Naive thymus-derived CD4-positive, alpha-beta T cell (primary cell): ENCODE measurements around the gene SGPP2. TPM values are rescaled to one million over a fixed set of nuclear protein-coding genes. Genes with fewer than 3 reads are reported as not detected.

Source experiments
- ATAC-seq: fragments of 150-1000 bp; cut with Tn5 transposase; 2 replicates; pipeline ENCODE4 v1.10.0; 2021; ENCODE audit warnings: mild to moderate bottlenecking, moderate library complexity
- CTCF ChIA-PET: fragments of 350-600 bp; sonication (Branson Sonifier 250); formaldehyde crosslinking; loops from one replicate; lab custom pipeline; 2021; ENCODE audit warnings: antibody characterized with exemption; lab: Charles Lee
- POLR2A ChIA-PET: fragments of 350-600 bp; sonication (Branson Sonifier 250); formaldehyde crosslinking; loops from one replicate; lab custom pipeline; 2021; ENCODE audit warnings: antibody characterized with exemption, inconsistent platforms; lab: Charles Lee
- DNase-seq, 9 donors: peaks; one replicate each; pipeline versions ENCODE4 v3.0.0 to v3.0.0-alpha.2; 2020 to 2022; ENCODE audit warnings: mixed read lengths in 1 of 9
- H3K27ac ChIP-seq: one replicate; pipeline ENCODE4 v1.7.0; 2013; ENCODE audit warnings: mild to moderate bottlenecking, low read depth, low read length, moderate library complexity
- H3K27me3 ChIP-seq, 2 donors: one replicate each; pipeline ENCODE4 v1.7.0; 2013; ENCODE audit warnings: low read length in 2 of 2, mild to moderate bottlenecking in 2 of 2, moderate library complexity in 2 of 2; ENCODE audit not compliant: control insufficient read depth in 2 of 2, insufficient read depth in 2 of 2
- H3K36me3 ChIP-seq, 3 experiments: 1 replicate in 2 of 3; 2 replicates in 1 of 3; pipeline ENCODE4 v1.7.0; 2013; ENCODE audit warnings: low read length in 3 of 3, mild to moderate bottlenecking in 3 of 3, moderate library complexity in 1 of 3; ENCODE audit not compliant: insufficient read depth in 3 of 3, control insufficient read depth in 2 of 3
- H3K4me1 ChIP-seq, 2 donors: one replicate each; pipeline ENCODE4 v1.7.0; 2013; ENCODE audit warnings: low read length in 2 of 2, mild to moderate bottlenecking in 2 of 2, moderate library complexity in 1 of 2; ENCODE audit not compliant: control insufficient read depth in 2 of 2, insufficient read depth in 2 of 2
- H3K4me3 ChIP-seq: 2 replicates; pipeline ENCODE4 v1.7.0; 2013; ENCODE audit warnings: mild to moderate bottlenecking, low read length
- H3K9me3 ChIP-seq, 3 experiments: 1 replicate in 2 of 3; 2 replicates in 1 of 3; pipeline ENCODE4 v1.7.0; 2013; ENCODE audit warnings: low read length in 3 of 3; ENCODE audit not compliant: control insufficient read depth in 2 of 3
- H3K27ac Mint-ChIP-seq, 9 donors: one replicate each; pipeline ENCODE4 v1.8.0; 2020 to 2022; ENCODE audit warnings: mixed read lengths in 9 of 9, mild to moderate bottlenecking in 8 of 9, moderate library complexity in 5 of 9, inconsistent platforms in 2 of 9
- H3K27me3 Mint-ChIP-seq, 5 donors: one replicate each; pipeline ENCODE4 v1.8.0; 2021 to 2022; ENCODE audit warnings: mixed read lengths in 5 of 5, mild to moderate bottlenecking in 1 of 5
- H3K36me3 Mint-ChIP-seq, 5 donors: one replicate each; pipeline ENCODE4 v1.8.0; 2020 to 2022; ENCODE audit warnings: mixed read lengths in 5 of 5, mild to moderate bottlenecking in 3 of 5, inconsistent platforms in 1 of 5
- H3K4me1 Mint-ChIP-seq, 7 donors: one replicate each; pipeline ENCODE4 v1.8.0; 2020 to 2022; ENCODE audit warnings: mixed read lengths in 7 of 7, mild to moderate bottlenecking in 3 of 7, inconsistent platforms in 1 of 7
- H3K4me3 Mint-ChIP-seq, 10 donors: one replicate each; pipeline ENCODE4 v1.8.0; 2020 to 2022; ENCODE audit warnings: mild to moderate bottlenecking in 10 of 10, mixed read lengths in 10 of 10, moderate library complexity in 6 of 10, inconsistent platforms in 2 of 10
- H3K9me3 Mint-ChIP-seq, 11 donors: one replicate each; pipeline ENCODE4 v1.8.0; 2020 to 2022; ENCODE audit warnings: mixed read lengths in 11 of 11, mild to moderate bottlenecking in 4 of 11, inconsistent platforms in 1 of 11, moderate library complexity in 1 of 11
- intact Hi-C, 2 donors: fragments of 100-400 bp; cut with micrococcal nuclease; formaldehyde crosslinking; loops; one replicate each; pipeline ENCODE4 v1.15.1; 2023
- polyA plus RNA-seq, 2 donors: library from polyadenylated mRNA; unstranded; fragments of 300-500 nt; fragmentation: Illumina TruSeq; gene quantifications; one replicate each; pipeline ENCODE4 v1.2.3, GENCODE V29; 2021
- total RNA-seq, 6 experiments: library from RNA in 5 of 6; stranded (reverse) in 5 of 6; gene quantifications; 1 replicate in 5 of 6; 2 replicates in 1 of 6; pipeline ENCODE4 v1.2.3 and lab custom pipeline; 2021 to 2026

Gene SGPP2
- total and polyA plus RNA-seq, 7 experiments from 2014 or later = 0.05 to 5.8 (median 0.68) TPM

- H3K4me1 ChIP-seq = no peaks in the 10 kb centered on the region
- H3K36me3 ChIP-seq = peaks cover 0 to 14% (median 6%) of the 10 kb centered on the region in 3 experiments
- intact Hi-C loops = loop anchor here in 1 of 2 donors (5.0 kb wide), 2 partner anchors 141 to 506 kb away; partner anchors contain the start of gene SGPP2
- no peak overlapping the region for H3K4me3 ChIP-seq
- H3K27ac ChIP-seq = no peak overlapping the region
- ATAC-seq (peak; percentile 32), DNase-seq (no peak)
- no peaks in the 10 kb centered on the region for H3K27me3 ChIP-seq
- Mint-ChIP-seq H3K9me3 (no peaks in the 10 kb centered on the region), H3K4me1 (peaks cover 0 to 3% (median 0%) of the 10 kb centered on the region in 7 donors), H3K36me3 (peaks cover 0 to 44% (median 7%) of the 10 kb centered on the region in 5 donors), H3K27me3 (no peaks in the 10 kb centered on the region), H3K4me3 (no peak overlapping the region), H3K27ac (no peak overlapping the region)
- POLR2A ChIA-PET = interaction anchor here (0.5 kb wide), 1 partner anchor 29 kb away, joined by 3 read pairs; no protein-coding TSS in a partner anchor
- H3K9me3 ChIP-seq = no peaks in the 10 kb centered on the region
- CTCF ChIA-PET = no interaction called here
These were observed 138.9 kb downstream of the SGPP2 start for GRCh38 chr2:222563106-222563718.

GRCh38 chr2:222563936-222564335 lies 139.6 kb downstream of the SGPP2 start:
- intact Hi-C loops = loop anchor here in 1 of 2 donors (5.0 kb wide), 2 partner anchors 142 to 507 kb away; partner anchors contain the start of gene SGPP2
- H3K27me3 Mint-ChIP-seq = no peaks in the 10 kb centered on the region
- Histone ChIP-seq H3K36me3 (peaks cover 0 to 15% (median 6%) of the 10 kb centered on the region in 3 experiments), H3K4me3 (no peak overlapping the region), H3K27me3 (no peaks in the 10 kb centered on the region), H3K4me1 (no peaks in the 10 kb centered on the region), H3K9me3 (no peaks in the 10 kb centered on the region), H3K27ac (no peak overlapping the region)
- H3K4me1 Mint-ChIP-seq = peaks cover 0 to 3% (median 0%) of the 10 kb centered on the region in 7 donors
- POLR2A ChIA-PET = interaction anchor here (0.5 kb wide), 1 partner anchor 30 kb away, joined by 3 read pairs; no protein-coding TSS in a partner anchor
- H3K36me3 Mint-ChIP-seq = peaks cover 0 to 47% (median 8%) of the 10 kb centered on the region in 5 donors
- H3K27ac Mint-ChIP-seq = no peak overlapping the region
- no peak overlapping the region for H3K4me3 Mint-ChIP-seq
- ATAC-seq (no peak), DNase-seq (no peak)
- CTCF ChIA-PET = no interaction called here
- no peaks in the 10 kb centered on the region for H3K9me3 Mint-ChIP-seq

- no peaks in the 10 kb centered on the region for H3K9me3 ChIP-seq
- H3K27me3 Mint-ChIP-seq = no peaks in the 10 kb centered on the region
- no peaks in the 10 kb centered on the region for H3K4me1 ChIP-seq
- H3K9me3 Mint-ChIP-seq = no peaks in the 10 kb centered on the region
- intact Hi-C loops = no loop called here
- peaks cover 0 to 3% (median 0%) of the 10 kb centered on the region in 7 donors for H3K4me1 Mint-ChIP-seq
- no peak for ATAC-seq
- H3K4me3 Mint-ChIP-seq = no peak overlapping the region
- ChIA-PET CTCF (no interaction called here), POLR2A (no interaction called here)
- H3K27ac ChIP-seq = no peak overlapping the region
- peaks cover 0 to 28% (median 6%) of the 10 kb centered on the region in 3 experiments for H3K36me3 ChIP-seq
- DNase-seq = no peak
- no peaks in the 10 kb centered on the region for H3K27me3 ChIP-seq
- peaks cover 1 to 55% (median 22%) of the 10 kb centered on the region in 5 donors for H3K36me3 Mint-ChIP-seq
- H3K4me3 ChIP-seq = no peak overlapping the region
- peak overlapping the region in 1 of 9 donors; percentile 15 for H3K27ac Mint-ChIP-seq
These were observed 141.9 kb downstream of the SGPP2 start for GRCh38 chr2:222566229-222566628.

- H3K4me3 ChIP-seq = no peak overlapping the region
- intact Hi-C loops = no loop called here
- H3K36me3 Mint-ChIP-seq = peaks cover 5 to 63% (median 31%) of the 10 kb centered on the region in 5 donors
- peaks cover 0 to 10% (median 1%) of the 10 kb centered on the region in 7 donors for H3K4me1 Mint-ChIP-seq
- DNase-seq = no peak
- no peak overlapping the region for H3K27ac ChIP-seq
- no peaks in the 10 kb centered on the region for H3K9me3 Mint-ChIP-seq
- ChIA-PET POLR2A (no interaction called here), CTCF (no interaction called here)
- H3K9me3 ChIP-seq = no peaks in the 10 kb centered on the region
- H3K4me3 Mint-ChIP-seq = no peak overlapping the region
- ATAC-seq = no peak
- H3K36me3 ChIP-seq = peaks cover 0 to 40% (median 6%) of the 10 kb centered on the region in 3 experiments
- no peaks in the 10 kb centered on the region for H3K27me3 Mint-ChIP-seq
- no peak overlapping the region for H3K27ac Mint-ChIP-seq
- H3K4me1 ChIP-seq = no peaks in the 10 kb centered on the region
- H3K27me3 ChIP-seq = no peaks in the 10 kb centered on the region
These were observed 144.5 kb downstream of the SGPP2 start for GRCh38 chr2:222568865-222569264.

GRCh38 chr2:222569826-222570225 lies 145.5 kb downstream of the SGPP2 start:
- peaks cover 0 to 40% (median 6%) of the 10 kb centered on the region in 3 experiments for H3K36me3 ChIP-seq
- CTCF ChIA-PET = no interaction called here
- POLR2A ChIA-PET = no interaction called here
- intact Hi-C loops = no loop called here
- H3K9me3 ChIP-seq = no peaks in the 10 kb centered on the region
- no peak overlapping the region for H3K4me3 Mint-ChIP-seq
- no peak overlapping the region for H3K4me3 ChIP-seq
- ATAC-seq = no peak
- no peaks in the 10 kb centered on the region for H3K27me3 Mint-ChIP-seq
- no peaks in the 10 kb centered on the region for H3K4me1 ChIP-seq
- peaks cover 0 to 10% (median 5%) of the 10 kb centered on the region in 7 donors for H3K4me1 Mint-ChIP-seq
- H3K27me3 ChIP-seq = no peaks in the 10 kb centered on the region
- H3K27ac ChIP-seq = no peak overlapping the region
- no peak for DNase-seq
- peak overlapping the region in 1 of 9 donors; percentile 33 for H3K27ac Mint-ChIP-seq
- peaks cover 5 to 67% (median 37%) of the 10 kb centered on the region in 5 donors for H3K36me3 Mint-ChIP-seq
- no peaks in the 10 kb centered on the region for H3K9me3 Mint-ChIP-seq

GRCh38 chr2:222572264-222572721 lies 147.9 kb downstream of the SGPP2 start:
- Mint-ChIP-seq H3K27ac (peak overlapping the region in 3 of 9 donors; percentile 51 to 52 (median 51)), H3K36me3 (peaks cover 5 to 51% (median 19%) of the 10 kb centered on the region in 5 donors)
- no peak for ATAC-seq

More at GRCh38 chr2:222572264-222572721, 147.9 kb downstream of the SGPP2 start:
- Histone ChIP-seq H3K27ac (no peak overlapping the region), H3K9me3 (no peaks in the 10 kb centered on the region), H3K36me3 (peaks cover 6 to 38% (median 7%) of the 10 kb centered on the region in 3 experiments), H3K4me1 (no peaks in the 10 kb centered on the region), H3K27me3 (no peaks in the 10 kb centered on the region), H3K4me3 (no peak overlapping the region)
- intact Hi-C loops = no loop called here
- Mint-ChIP-seq H3K4me3 (no peak overlapping the region), H3K4me1 (peaks cover 0 to 10% (median 5%) of the 10 kb centered on the region in 7 donors), H3K27me3 (no peaks in the 10 kb centered on the region), H3K9me3 (no peaks in the 10 kb centered on the region)
- ChIA-PET POLR2A (interaction anchor here (0.6 kb wide), 1 partner anchor 35 kb away, joined by 3 read pairs; no protein-coding TSS in a partner anchor), CTCF (no interaction called here)
- no peak for DNase-seq
